Renal cortical epithelial cell (primary cell): Measurements from ENCODE around the gene UCK2. TPM values are rescaled to one million over a fixed set of nuclear protein-coding genes. Genes with fewer than 3 reads are reported as not detected.

Source experiments
- DNase-seq: peaks from one replicate; pipeline ENCODE4 v3.0.0-alpha.2; 2011; ENCODE audit warnings: low read depth
- total RNA-seq: library from RNA; depleted of rRNA; stranded (reverse); fragments of >200 nt; gene quantifications from 2 replicates; pipeline ENCODE4 v1.2.3, GENCODE V29; 2014

The UCK2 gene
- total RNA-seq, 1 donor from 2014 or later, result 62.4 TPM

DNA sequence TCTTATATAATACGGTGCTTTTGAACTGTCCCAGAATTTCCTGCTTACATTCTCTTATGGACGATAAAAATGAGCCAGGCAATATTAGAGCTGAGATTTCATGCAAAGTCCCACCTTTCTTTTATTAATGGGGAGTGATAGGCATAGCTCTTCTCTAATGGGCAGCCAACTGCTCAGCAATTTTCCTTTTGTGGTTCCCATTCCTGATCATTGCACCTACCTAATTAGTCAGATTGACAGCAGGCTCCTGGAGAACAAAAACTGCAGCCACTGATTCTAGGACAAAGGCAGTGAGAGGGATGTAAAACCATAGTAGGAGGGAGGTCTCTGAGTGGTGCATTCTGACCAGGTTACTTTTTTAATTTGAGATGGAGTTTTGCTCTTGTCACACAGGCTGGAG lies 110.4 kb downstream of the UCK2 start:
- no peak for DNase-seq

- no peak for DNase-seq
Observed at GRCh38 chr1:165938844-165939243, 111.4 kb downstream of the UCK2 start.

DNA sequence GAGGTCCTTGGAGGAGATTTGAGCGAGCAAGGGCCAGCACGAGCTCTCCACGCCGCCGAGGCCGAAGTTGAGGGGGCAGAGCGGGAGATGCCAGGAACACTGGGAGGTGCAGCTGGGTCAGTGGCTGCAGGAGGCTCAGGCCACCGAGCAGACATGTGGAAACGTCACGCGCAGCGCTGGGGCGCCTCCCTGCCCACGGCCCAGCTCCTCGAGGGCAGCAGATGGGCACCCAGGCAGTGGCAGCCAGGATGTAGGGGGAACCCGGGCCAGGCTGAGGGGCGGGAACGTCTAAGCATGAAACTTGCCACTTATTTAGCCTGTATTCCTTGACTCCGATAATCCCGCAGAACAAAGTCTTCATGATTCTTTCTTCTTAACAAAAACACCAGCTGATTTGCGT lies 114.1 kb downstream of the UCK2 start:
- no peak for DNase-seq

DNA sequence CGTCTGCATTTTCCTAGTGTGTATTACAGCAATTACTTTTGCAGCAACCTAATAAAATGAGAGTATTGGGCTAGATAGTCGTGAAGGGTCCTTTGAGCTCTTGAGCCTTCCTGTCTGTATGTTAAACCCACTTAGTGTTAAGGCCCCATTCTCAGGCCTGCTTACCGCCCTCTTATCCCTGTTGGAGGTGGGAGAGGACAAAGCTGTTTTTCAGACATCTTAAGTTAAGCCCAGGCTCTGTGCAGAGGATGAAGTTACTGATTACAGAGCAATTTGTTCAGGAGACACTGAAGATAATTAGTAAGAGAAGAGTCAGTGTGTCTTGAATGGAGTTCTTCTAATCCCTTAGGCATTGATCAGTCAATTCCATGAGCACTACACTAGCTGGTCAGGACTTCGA lies 114.6 kb downstream of the UCK2 start:
- DNase-seq, result no peak

- DNase-seq, result peak; percentile 28
Observed at GRCh38 chr1:165942927-165943597, 115.6 kb downstream of the UCK2 start.

DNA sequence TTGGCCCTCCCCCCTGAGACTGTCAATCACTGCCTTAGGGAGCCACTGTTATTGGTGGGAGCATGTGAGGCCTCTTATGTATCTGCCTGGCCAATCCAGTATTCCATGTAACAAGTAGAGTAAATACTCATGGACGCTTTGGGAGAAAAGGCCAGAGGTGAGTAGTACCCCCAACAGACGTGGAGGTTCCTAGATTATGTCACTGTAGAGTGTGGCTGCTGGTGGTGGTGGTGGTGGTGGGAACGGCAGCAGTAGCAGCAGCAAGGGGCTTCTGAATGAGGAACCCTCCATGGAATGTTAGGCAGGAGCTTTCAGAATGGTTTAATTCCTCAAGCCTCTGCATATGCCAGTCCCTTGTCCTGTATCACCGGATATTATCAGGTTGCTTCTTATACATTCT lies 118.5 kb downstream of the UCK2 start:
- no peak for DNase-seq

DNA sequence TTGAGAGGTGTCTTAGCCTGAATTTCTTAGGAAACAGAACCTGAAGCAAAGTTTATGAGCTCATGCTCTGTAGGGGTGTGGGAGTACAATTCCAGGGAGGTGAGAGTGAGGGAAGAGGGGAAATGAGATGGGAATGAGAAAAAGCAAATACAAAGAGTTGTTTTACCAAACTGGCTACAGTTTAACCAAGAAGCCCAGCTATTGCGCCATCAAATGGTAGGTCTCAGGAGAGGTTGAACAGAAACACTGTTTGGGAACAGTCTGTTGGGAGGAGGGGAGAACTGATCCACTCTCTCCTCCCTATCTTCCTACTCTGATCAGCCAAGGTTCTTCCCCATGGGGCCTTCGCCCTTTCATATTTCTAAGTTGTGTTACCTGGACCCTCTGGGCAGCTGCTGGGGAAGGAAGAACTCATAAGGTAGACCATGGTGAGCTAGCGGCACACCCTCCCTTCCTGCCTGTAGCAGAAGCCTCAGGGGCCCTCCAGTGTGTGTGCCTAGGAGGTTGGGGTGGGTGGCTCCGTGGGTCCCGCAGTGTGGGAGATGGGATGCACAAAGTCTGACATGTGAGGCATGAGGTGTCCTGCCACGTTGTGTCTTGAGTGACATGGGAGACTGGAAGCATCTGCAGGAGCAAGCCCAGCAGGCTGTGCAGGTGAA lies 120.5 kb downstream of the UCK2 start:
- DNase-seq, result peak; percentile 2

DNA sequence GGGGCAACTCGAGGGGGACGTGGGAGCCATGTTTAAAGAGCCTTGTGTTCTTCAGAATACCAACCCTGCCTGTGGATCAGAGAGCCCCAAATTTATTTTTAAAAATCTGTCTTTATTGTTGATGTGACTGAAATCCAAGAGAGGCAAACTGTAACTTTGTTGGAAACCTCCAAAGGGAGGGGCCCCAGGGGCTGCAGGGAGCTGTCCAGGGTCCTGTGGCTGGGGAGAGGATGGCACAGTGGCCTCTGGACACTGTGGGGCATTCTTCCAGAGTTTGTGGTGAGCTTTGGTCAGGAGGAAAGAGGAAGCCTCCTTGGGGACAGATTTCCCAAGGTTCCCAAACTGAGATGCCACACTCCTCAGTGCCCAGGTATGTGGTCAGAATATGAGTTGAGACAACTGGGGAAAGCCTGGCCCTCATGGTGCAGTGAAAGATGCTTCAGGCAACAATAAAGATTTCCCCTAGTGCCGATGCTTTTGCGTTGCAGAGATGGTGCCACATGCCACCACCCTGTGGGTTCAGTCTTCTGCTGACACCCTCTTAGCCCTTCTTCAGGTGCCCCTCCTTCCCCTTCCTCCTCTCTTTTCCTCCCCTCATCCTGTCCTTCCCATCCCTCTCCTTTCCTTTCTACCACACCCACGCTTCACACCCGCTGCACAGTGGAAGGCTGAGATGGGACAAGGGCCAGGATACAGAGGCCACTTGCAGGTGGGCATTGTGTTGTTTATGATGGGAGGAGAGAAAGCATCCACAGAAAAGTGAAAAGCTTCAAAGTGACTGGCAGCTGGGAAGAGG lies 122.1 kb downstream of the UCK2 start:
- DNase-seq, result no peak

GRCh38 chr1:165954940-165955339 lies 127.5 kb downstream of the UCK2 start:
- no peak for DNase-seq

DNA sequence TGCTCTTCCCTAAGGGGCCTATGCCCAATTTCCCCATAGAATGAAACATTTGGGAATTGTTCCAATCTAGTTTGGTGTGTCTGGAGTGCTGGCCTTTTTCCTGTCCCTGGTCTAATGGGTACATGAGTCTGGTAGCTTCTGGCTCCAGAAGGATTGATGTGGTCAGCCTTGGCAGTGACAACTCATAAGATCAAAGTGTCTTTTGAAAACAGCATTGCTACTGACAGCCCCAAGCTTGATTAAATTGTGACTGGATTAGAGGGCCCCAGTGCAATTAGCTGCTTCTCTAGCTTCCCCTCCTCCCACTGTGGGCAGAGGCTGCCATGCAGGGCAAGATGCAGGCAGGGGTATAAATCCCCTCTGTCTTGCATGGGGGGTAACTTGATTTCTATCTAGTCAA lies 130.9 kb downstream of the UCK2 start:
- DNase-seq, result no peak

GRCh38 chr1:165960136-165960535 lies 132.7 kb downstream of the UCK2 start:
- DNase-seq, result no peak

DNA sequence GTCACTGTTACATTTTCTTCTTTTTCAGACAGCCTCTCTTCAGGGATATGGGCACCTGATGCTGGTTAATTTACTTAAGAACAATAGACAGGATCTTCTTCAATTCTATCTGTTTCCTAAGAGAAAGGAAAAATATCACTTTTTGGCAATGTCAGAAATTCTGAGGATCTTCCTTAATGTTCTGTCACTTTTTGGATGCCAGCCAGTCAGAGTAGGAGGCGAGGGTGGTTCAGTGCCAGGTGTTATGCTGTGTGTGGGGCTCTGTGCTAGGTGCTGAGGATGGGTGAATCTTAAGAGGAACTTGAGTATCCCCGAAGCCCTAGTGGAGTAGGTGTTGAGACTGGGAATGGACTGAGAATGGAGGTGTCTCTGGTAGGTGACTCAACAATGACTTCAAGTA lies 133.5 kb downstream of the UCK2 start:
- no peak for DNase-seq

Other genes with a start within 250 kb of the UCK2 start
- 116 and 173 TPM in 2 replicates for gene MGST3, start 196.4 kb upstream of the UCK2 start, total RNA-seq
- gene ALDH9A1, start 129.1 kb upstream of the UCK2 start, total RNA-seq, result 111 and 160 TPM in 2 replicates
- 104 and 117 TPM in 2 replicates for gene TMCO1, start 58.7 kb upstream of the UCK2 start, total RNA-seq